IMR-90 (cell line): Measurements from ENCODE around the gene GSTA2. TPM values are rescaled to one million over a fixed set of nuclear protein-coding genes. Genes with fewer than 3 reads are reported as not detected.

Experiments
- ATAC-seq: fragments of 200-7000 bp; cut with Tn5 transposase; 2 replicates; pipeline ENCODE4 v1.9.1; 2020; ENCODE audit warnings: low read depth, mild to moderate bottlenecking, moderate library complexity
- BruUV-seq: library from RNA; stranded (reverse); fragments of 400-500 nt; replicated peaks from 2 replicates; lab custom pipeline; 2021; lab: Mats Ljungman, UMichigan
- CTCF ChIA-PET: fragments of 300-600 bp; formaldehyde crosslinking; extraction: SDS; loops from one replicate; lab custom pipeline; 2021; ENCODE audit warnings: antibody characterized with exemption; lab: Yijun Ruan, JAX
- POLR2A ChIA-PET: fragments of 300-600 bp; sonication (Branson Sonifier 250); formaldehyde crosslinking; loops from one replicate; lab custom pipeline; 2022; ENCODE audit warnings: antibody characterized with exemption; ENCODE audit not compliant: unreplicated experiment; lab: Charles Lee
- DNase-seq: peaks from one replicate; pipeline ENCODE4 v3.0.0; 2013
- H2AFZ ChIP-seq: replicated peaks from 2 replicates; pipeline ENCODE3; 2013; ENCODE audit warnings: low read length, mild to moderate bottlenecking; ENCODE audit not compliant: poor library complexity
- H2AK5ac ChIP-seq: 2 replicates; pipeline ENCODE4 v1.6.1; 2013; ENCODE audit warnings: low read depth, low read length, inconsistent platforms
- H2AK9ac ChIP-seq: replicated peaks from 2 replicates; pipeline ENCODE3; 2013; ENCODE audit warnings: mild to moderate bottlenecking, low read depth, low read length, moderate library complexity; ENCODE audit not compliant: poor library complexity
- H2BK120ac ChIP-seq: 2 replicates; pipeline ENCODE4 v1.6.1; 2013; ENCODE audit warnings: low read depth, low read length, inconsistent platforms
- H2BK15ac ChIP-seq: 3 replicates; pipeline ENCODE4 v1.6.1; 2013; ENCODE audit warnings: low read depth, low read length, inconsistent platforms
- H2BK20ac ChIP-seq: 2 replicates; pipeline ENCODE4 v1.6.1; 2013; ENCODE audit warnings: low read depth, mild to moderate bottlenecking, inconsistent platforms, low read length, moderate library complexity
- H2BK5ac ChIP-seq: 2 replicates; pipeline ENCODE4 v1.6.1; 2013; ENCODE audit warnings: mild to moderate bottlenecking, low read depth, low read length, inconsistent platforms; ENCODE audit not compliant: poor library complexity, severe bottlenecking
- H3K14ac ChIP-seq: replicated peaks from 2 replicates; pipeline ENCODE4 v1.6.1; 2013; ENCODE audit warnings: low read depth, low read length, inconsistent platforms
- H3K18ac ChIP-seq: 2 replicates; pipeline ENCODE4 v1.6.1; 2013; ENCODE audit warnings: low read depth, low read length, control low read depth
- H3K23ac ChIP-seq: 2 replicates; pipeline ENCODE4 v1.6.1; 2013; ENCODE audit warnings: low read depth, low read length, inconsistent platforms
- H3K27ac ChIP-seq: 2 replicates; pipeline ENCODE4 v1.5.1; 2013; ENCODE audit warnings: mild to moderate bottlenecking, control low read depth, low read length; ENCODE audit not compliant: insufficient read depth
- H3K27me3 ChIP-seq: 2 replicates; pipeline ENCODE4 v1.6.1; 2013; ENCODE audit warnings: low read length; ENCODE audit not compliant: control insufficient read depth, insufficient read depth
- H3K36me3 ChIP-seq: 2 replicates; pipeline ENCODE4 v1.6.1; 2013; ENCODE audit warnings: low read length, mixed read lengths; ENCODE audit not compliant: control insufficient read depth, insufficient read depth
- H3K4ac ChIP-seq: 2 replicates; pipeline ENCODE4 v1.6.1; 2013; ENCODE audit warnings: low read depth, low read length, inconsistent platforms
- H3K4me1 ChIP-seq: 2 replicates; pipeline ENCODE4 v1.6.1; 2013; ENCODE audit warnings: low read length, mixed read lengths; ENCODE audit not compliant: control insufficient read depth, insufficient read depth
- H3K4me2 ChIP-seq: 2 replicates; pipeline ENCODE4 v1.6.1; 2013; ENCODE audit warnings: low read depth, mild to moderate bottlenecking, control low read depth, low read length, moderate library complexity
- H3K4me3 ChIP-seq: 2 replicates; pipeline ENCODE4 v1.5.1; 2013; ENCODE audit warnings: low read depth, mild to moderate bottlenecking, control low read depth, low read length, moderate library complexity; ENCODE audit not compliant: insufficient read depth
- H3K56ac ChIP-seq: 2 replicates; pipeline ENCODE4 v1.6.1; 2013; ENCODE audit warnings: low read length, inconsistent platforms; ENCODE audit not compliant: insufficient read depth; ENCODE audit errors: extremely low read depth
- H3K79me1 ChIP-seq, 2 experiments: 2 replicates each; pipeline ENCODE4 v1.6.1; 2013; ENCODE audit warnings: low read length in 2 of 2, inconsistent platforms in 1 of 2, low read depth in 1 of 2
- H3K9ac ChIP-seq: 2 replicates; pipeline ENCODE4 v1.6.1; 2013; ENCODE audit warnings: low read depth, low read length, control low read depth
- H3K9me1 ChIP-seq: 2 replicates; pipeline ENCODE4 v1.6.1; 2013; ENCODE audit warnings: low read length, inconsistent platforms; ENCODE audit not compliant: insufficient read depth
- H3K9me3 ChIP-seq: 2 replicates; pipeline ENCODE4 v1.6.1; 2013; ENCODE audit warnings: low read length; ENCODE audit not compliant: control insufficient read depth, insufficient read depth
- H4K20me1 ChIP-seq: 2 replicates; pipeline ENCODE4 v1.6.1; 2013; ENCODE audit warnings: low read length, inconsistent platforms; ENCODE audit not compliant: insufficient read depth
- H4K5ac ChIP-seq: 2 replicates; pipeline ENCODE4 v1.6.1; 2013; ENCODE audit warnings: mild to moderate bottlenecking, low read depth, low read length, control low read depth
- H4K8ac ChIP-seq, 2 experiments: 2 replicates each; pipeline ENCODE4 v1.6.1; 2013; ENCODE audit warnings: low read depth in 2 of 2, low read length in 2 of 2, control low read depth in 1 of 2, inconsistent platforms in 1 of 2
- H4K91ac ChIP-seq: 2 replicates; pipeline ENCODE4 v1.6.1; 2013; ENCODE audit warnings: low read depth, low read length, inconsistent platforms; ENCODE audit not compliant: insufficient read depth
- BHLHE40 ChIP-seq: fragments of 150-350 bp; IDR thresholded peaks from 2 replicates; pipeline ENCODE4 v1.6.1; 2016; ENCODE audit warnings: mild to moderate bottlenecking, low read depth, low read length
- CHD1 ChIP-seq: IDR thresholded peaks from 2 replicates; pipeline ENCODE4 v1.6.1; 2012; ENCODE audit warnings: low read depth, low read length, improper control_type of control experiment
- ELK1 ChIP-seq: fragments of 150-350 bp; IDR thresholded peaks from 2 replicates; pipeline ENCODE4 v1.6.1; 2016; ENCODE audit warnings: low read depth, mild to moderate bottlenecking, low read length, moderate library complexity, borderline replicate concordance
- MAFK ChIP-seq: IDR thresholded peaks from 2 replicates; pipeline ENCODE4 v1.6.1; 2012; ENCODE audit warnings: low read depth, low read length, improper control_type of control experiment
- MAZ ChIP-seq: IDR thresholded peaks from 2 replicates; pipeline ENCODE4 v1.6.1; 2012; ENCODE audit warnings: low read depth, mild to moderate bottlenecking, low read length, improper control_type of control experiment, moderate library complexity, borderline replicate concordance
- NFE2L2 ChIP-seq: fragments of 150-350 bp; IDR thresholded peaks from 2 replicates; pipeline ENCODE4 v1.6.1; 2016; ENCODE audit warnings: low read depth, mild to moderate bottlenecking, low read length
- SMC3 ChIP-seq: fragments of 150-350 bp; IDR thresholded peaks from 2 replicates; pipeline ENCODE4 v1.6.1; 2016; ENCODE audit warnings: low read depth, mild to moderate bottlenecking, antibody characterized with exemption, low read length, moderate library complexity
- USF2 ChIP-seq: fragments of 150-350 bp; IDR thresholded peaks from 2 replicates; pipeline ENCODE4 v1.6.1; 2017; ENCODE audit warnings: mild to moderate bottlenecking, antibody characterized with exemption, low read length, low read depth
- WGBS, 2 experiments: methylation state at CpG; one replicate each; pipeline versions ENCODE4 v1.1.5 to v1.1.7; 2013; ENCODE audit warnings: missing lambda C conversion rate in 2 of 2; ENCODE audit not compliant: insufficient read length in 1 of 2; ENCODE audit errors: extremely low coverage in 2 of 2; 5-methylcytosine and 5-hydroxymethylcytosine counted together
- dilution Hi-C: fragments of 300-500 bp; cut with HindIII; formaldehyde crosslinking; loops from one replicate; pipeline ENCODE4 v1.14.3; 2018; ENCODE audit warnings: low sequenced_read_pairs; ENCODE audit not compliant: unreplicated experiment
- in situ Hi-C: fragments of 300-500 bp; cut with MboI; formaldehyde crosslinking; loops from 3 replicates; pipeline ENCODE4 v1.14.3; 2019; ENCODE audit warnings: low sequenced_read_pairs, inconsistent platforms, mixed read lengths
- intact Hi-C: fragments of 100-400 bp; cut with micrococcal nuclease; formaldehyde crosslinking; loops from 2 replicates; pipeline ENCODE4 v1.10.0; 2022
- polyA plus RNA-seq, 3 experiments: library from polyadenylated mRNA; depleted of rRNA; stranded (reverse); fragments of >200 nt; gene quantifications; 2 replicates each; pipeline ENCODE4 v1.2.3, GENCODE V29; 2012; ENCODE audit warnings: low replicate concordance in 1 of 3
- total RNA-seq: library from RNA; depleted of rRNA; stranded (reverse); fragments of >200 nt; gene quantifications from 2 replicates; pipeline ENCODE4 v1.2.3, GENCODE V29; 2012

GSTA2 gene
- total and polyA plus RNA-seq, 2 of the 4 experiments (the other 2 are of a cell fraction) = not detected

- Histone ChIP-seq H4K20me1 (no peaks in the 10 kb centered on the region), H4K91ac (no peak overlapping the region), H3K36me3 (no peaks in the 10 kb centered on the region), H3K4ac (no peak overlapping the region), H3K9ac (no peak overlapping the region), H3K56ac (no peak overlapping the region), H3K4me1 (no peaks in the 10 kb centered on the region), H2BK5ac (no peak overlapping the region), H4K5ac (no peak overlapping the region), H3K23ac (no peak overlapping the region), H3K27ac (no peak overlapping the region), H2BK15ac (no peak overlapping the region), H3K9me3 (no peaks in the 10 kb centered on the region), H2BK120ac (no peak overlapping the region), H4K8ac (no peak overlapping the region), H2AFZ (no peak overlapping the region), H2BK20ac (no peak overlapping the region), H3K79me1 (no peaks in the 10 kb centered on the region), H3K14ac (no peak overlapping the region), H3K18ac (no peak overlapping the region), H3K27me3 (peaks cover 8% of the 10 kb centered on the region), H3K4me3 (no peak overlapping the region), H2AK9ac (no peak overlapping the region), H3K4me2 (no peak overlapping the region), H2AK5ac (no peak overlapping the region), H3K9me1 (no peaks in the 10 kb centered on the region; the same call in 1 of the 2 replicates)
- WGBS, 2 experiments = 67% methylated on average over 1 of the region's 6 CpGs; no CpG with 5 or more reads in 1 of the 2 experiments
- dilution Hi-C loops = no loop called here
- ChIA-PET CTCF (interaction anchor here (0.6 kb wide), 1 partner anchor 60 kb away, joined by 4 read pairs; no protein-coding TSS in a partner anchor), POLR2A (interaction anchor here (0.5 kb wide), 1 partner anchor 171 kb away, joined by 3 read pairs; no protein-coding TSS in a partner anchor)
- intact Hi-C loops = no loop called here
- ATAC-seq (no peak), DNase-seq (no peak)
- in situ Hi-C loops = no loop called here
- BruUV-seq = no TSS peak
- no peak for TF ChIP-seq ELK1
- no peak for TF ChIP-seq MAFK
- no peak for TF ChIP-seq CHD1
- no peak for TF ChIP-seq BHLHE40
- TF ChIP-seq USF2 = no peak
- no peak for TF ChIP-seq SMC3
- no peak for TF ChIP-seq NFE2L2
- TF ChIP-seq MAZ = no peak
Measured at GRCh38 chr6:52731719-52732118, 31.6 kb downstream of the GSTA2 start.
